ENCODE data around the gene NAA60. TPM values are rescaled to one million over a fixed set of nuclear protein-coding genes. Genes with fewer than 3 reads are reported as not detected.

NAA60 gene
- total RNA-seq, 1 donor from 2014 or later = 27.1 TPM

DNA sequence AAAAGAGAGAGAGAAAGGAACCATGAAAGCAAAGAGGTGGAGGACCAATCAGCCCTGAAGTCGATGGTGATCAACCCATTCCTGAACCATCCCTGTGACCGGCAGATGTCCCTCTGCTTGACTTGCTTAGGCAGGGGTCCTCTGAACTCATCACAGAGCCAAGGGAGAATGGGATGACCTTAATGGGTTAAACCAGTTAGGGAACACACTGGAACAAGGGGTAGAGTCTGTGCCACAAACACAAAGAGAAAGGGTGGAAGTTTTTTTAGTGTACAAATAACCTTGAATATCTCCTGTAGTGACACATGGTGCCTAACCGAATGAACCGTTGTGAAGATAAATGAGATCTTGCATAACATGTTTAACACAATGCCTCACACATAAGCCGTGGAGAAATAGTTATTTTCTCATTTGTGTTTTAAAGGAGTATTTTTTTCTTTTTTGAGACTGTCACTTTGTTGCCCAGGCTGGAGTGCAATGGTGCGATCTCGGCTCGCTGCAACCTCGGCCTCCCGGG, 11.2 kb downstream of the NAA60 start:
- Histone ChIP-seq H3K27me3 (ENCODE audit: control insufficient read depth, insufficient read depth, low read length) (no peaks in the 10 kb centered on the region), H3K4me3 (ENCODE audit: low read depth, low read length) (no peak overlapping the region), H3K36me3 (ENCODE audit: control insufficient read depth, insufficient read depth, low read length) (no peaks in the 10 kb centered on the region)
- TF ChIP-seq, protein P1, sequence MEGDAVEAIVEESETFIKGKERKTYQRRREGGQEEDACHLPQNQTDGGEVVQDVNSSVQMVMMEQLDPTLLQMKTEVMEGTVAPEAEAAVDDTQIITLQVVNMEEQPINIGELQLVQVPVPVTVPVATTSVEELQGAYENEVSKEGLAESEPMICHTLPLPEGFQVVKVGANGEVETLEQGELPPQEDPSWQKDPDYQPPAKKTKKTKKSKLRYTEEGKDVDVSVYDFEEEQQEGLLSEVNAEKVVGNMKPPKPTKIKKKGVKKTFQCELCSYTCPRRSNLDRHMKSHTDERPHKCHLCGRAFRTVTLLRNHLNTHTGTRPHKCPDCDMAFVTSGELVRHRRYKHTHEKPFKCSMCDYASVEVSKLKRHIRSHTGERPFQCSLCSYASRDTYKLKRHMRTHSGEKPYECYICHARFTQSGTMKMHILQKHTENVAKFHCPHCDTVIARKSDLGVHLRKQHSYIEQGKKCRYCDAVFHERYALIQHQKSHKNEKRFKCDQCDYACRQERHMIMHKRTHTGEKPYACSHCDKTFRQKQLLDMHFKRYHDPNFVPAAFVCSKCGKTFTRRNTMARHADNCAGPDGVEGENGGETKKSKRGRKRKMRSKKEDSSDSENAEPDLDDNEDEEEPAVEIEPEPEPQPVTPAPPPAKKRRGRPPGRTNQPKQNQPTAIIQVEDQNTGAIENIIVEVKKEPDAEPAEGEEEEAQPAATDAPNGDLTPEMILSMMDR (IDR thresholded peaks at IDR 0.05; ENCODE audit: insufficient read depth, low read length, poor library complexity, severe bottlenecking) = no peak
- DNase-seq (ENCODE audit: low read depth) = no peak

DNA sequence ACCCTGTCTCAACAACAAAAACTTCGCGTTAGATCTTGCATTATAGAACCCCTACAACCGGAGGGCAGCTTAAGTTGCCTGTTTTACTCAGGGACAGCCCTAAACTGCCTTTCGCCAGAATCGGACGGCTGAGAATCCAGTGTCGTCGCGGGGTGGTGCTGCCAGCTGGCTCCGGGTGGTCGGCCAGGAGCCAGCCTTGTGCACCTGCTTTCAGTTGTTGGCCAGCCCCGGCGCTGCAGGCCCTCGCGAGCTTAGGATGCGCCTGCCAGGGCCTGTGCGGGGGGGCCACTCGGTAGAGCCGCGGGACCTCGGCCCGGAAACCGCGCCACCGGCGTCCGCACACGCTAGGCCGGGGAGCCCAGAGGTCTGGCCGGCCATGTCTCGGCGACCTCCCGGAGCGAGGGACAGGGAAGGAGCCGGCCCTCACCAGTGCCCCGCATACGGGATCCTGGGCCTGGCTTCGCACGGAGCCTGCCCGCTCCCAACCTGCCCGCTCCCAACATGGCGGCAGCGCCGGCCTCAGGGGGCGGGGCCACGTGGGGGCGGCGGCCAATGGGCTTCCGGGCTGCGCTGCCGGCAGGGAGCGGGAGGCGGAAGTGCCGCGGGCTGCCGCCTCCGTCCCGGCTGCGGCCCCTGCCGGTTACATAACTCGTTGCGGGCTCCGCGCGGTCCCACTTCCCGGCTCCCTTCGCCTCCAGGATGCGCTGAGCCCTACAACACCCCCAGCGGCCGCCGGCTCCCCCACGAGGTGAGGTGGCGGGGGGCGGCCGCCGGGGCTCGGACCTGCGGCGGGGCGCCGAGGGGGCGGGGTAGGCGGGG, 14.2 kb downstream of the NAA60 start:
- no peak for DNase-seq (ENCODE audit: low read depth)

DNA sequence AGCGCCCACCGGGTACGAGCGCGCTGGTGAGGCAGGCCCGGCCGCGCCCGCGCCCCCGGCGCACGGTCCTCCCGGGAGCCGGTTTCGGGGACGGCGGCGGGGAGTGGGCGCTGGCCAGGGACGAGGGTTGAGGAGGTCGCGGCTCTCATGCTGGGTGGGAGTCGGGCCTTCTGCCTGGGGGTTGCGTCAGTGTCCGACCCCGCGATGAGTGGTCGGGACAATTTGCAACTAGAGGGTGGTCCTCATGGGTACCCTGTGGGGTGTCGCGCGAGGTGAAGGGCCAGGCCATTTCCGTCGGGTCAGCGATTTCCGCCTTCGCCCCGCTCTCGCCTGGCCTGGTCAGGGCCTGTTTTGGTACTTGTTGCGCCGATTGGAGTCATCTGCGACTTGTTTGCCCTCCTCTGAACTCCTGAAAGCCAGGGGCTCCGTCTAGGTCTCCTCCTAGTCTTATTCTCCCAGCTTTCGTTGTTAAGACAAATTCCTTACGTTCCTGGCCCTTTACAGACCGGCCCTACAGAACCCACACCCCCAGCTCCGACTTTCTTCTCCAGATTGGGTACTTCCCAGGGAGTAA, 14.9 kb downstream of the NAA60 start:
- no peak for DNase-seq (ENCODE audit: low read depth)
- H3K4me3 ChIP-seq (ENCODE audit: low read depth, low read length) = peak overlapping the region; percentile 95
- TF ChIP-seq, protein P1 (IDR thresholded peaks at IDR 0.05; ENCODE audit: insufficient read depth, low read length, poor library complexity, severe bottlenecking) = no peak
- H3K36me3 ChIP-seq (ENCODE audit: control insufficient read depth, insufficient read depth, low read length) = no peaks in the 10 kb centered on the region
- H3K27me3 ChIP-seq (ENCODE audit: control insufficient read depth, insufficient read depth, low read length) = no peaks in the 10 kb centered on the region

More for the DNA sequence above, 14.2 kb downstream of the NAA60 start:
- Histone ChIP-seq H3K4me3 (ENCODE audit: low read depth, low read length) (peak overlapping the region; percentile 95), H3K27me3 (ENCODE audit: control insufficient read depth, insufficient read depth, low read length) (no peaks in the 10 kb centered on the region), H3K36me3 (ENCODE audit: control insufficient read depth, insufficient read depth, low read length) (no peaks in the 10 kb centered on the region)
- TF ChIP-seq, protein P1 (IDR thresholded peaks at IDR 0.05; ENCODE audit: insufficient read depth, low read length, poor library complexity, severe bottlenecking) = peak; percentile 18

DNA sequence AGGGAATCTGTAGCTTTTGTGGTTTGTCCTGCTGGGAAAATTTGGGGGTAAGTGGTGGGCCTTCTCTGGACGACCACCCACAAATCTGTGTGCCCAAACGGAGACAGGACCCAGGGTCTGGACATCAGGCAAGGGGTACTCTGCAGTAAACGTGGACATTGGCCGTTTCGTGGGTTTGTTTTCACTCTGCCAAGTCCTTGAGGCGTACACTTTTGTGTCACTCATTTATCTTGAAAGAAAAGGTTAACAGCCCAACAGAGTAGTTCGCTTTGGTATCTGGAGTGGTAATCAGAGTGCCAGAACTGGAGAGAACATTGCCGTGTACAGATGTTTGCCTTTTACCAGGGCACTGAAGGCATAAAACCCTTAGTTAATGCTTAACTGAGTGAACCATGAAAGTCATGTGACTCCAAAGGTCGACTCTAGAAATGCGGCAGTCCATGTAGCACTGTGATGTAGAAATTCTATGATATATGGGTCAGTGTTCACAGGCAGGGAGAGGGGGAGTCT, 15.4 kb downstream of the NAA60 start:
- no peak for DNase-seq (ENCODE audit: low read depth)
- H3K27me3 ChIP-seq (ENCODE audit: control insufficient read depth, insufficient read depth, low read length) = no peaks in the 10 kb centered on the region
- no peaks in the 10 kb centered on the region for H3K36me3 ChIP-seq (ENCODE audit: control insufficient read depth, insufficient read depth, low read length)
- H3K4me3 ChIP-seq (ENCODE audit: low read depth, low read length) = peak overlapping the region; percentile 95
- TF ChIP-seq, protein P1 (IDR thresholded peaks at IDR 0.05; ENCODE audit: insufficient read depth, low read length, poor library complexity, severe bottlenecking) = no peak

DNA sequence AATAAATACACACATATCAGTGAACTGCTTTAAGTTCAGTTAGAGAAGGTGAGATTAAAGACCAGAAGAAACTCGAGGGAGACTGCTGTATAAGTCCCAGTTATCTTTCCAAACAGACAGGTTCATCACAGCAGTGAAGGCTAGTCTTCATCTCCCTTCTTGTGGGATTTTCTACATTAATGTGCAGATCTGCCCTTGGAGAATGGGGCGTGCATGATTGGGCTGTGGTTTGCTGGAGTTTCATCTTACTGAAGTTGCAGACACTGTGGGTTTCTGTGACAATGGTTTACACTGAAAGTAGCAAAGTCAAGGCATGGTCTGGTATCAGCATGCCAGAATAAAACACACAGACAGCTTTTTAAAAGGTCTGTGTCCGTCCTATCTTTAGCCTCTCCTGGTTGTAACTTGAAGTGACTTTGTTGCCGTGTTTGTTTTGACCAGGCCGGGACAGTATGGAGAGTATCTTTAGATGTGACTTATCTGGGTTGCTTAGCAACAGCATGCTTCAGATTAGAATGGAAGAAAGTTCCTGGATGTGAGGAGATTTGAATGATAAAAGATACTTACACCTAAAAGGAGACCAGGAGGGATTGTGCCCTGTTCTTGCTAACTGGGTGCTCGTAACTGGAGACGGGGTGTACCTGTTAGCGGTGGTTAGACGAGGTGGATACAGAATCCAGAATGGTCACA, 16.1 kb downstream of the NAA60 start:
- no peaks in the 10 kb centered on the region for H3K27me3 ChIP-seq (ENCODE audit: control insufficient read depth, insufficient read depth, low read length)
- TF ChIP-seq, protein P1 (IDR thresholded peaks at IDR 0.05; ENCODE audit: insufficient read depth, low read length, poor library complexity, severe bottlenecking) = no peak
- DNase-seq (ENCODE audit: low read depth) = no peak
- no peaks in the 10 kb centered on the region for H3K36me3 ChIP-seq (ENCODE audit: control insufficient read depth, insufficient read depth, low read length)
- H3K4me3 ChIP-seq (ENCODE audit: low read depth, low read length) = peak overlapping the region; percentile 95
